MM.1S (cell line): Measurements from ENCODE around the gene SYTL3.

Source experiments
- CTCF ChIP-seq: fragments of 300-600 bp; sonication (generic); IDR thresholded peaks from 2 replicates; pipeline ENCODE4 v1.5.1; 2016; ENCODE audit warnings: antibody characterized with exemption, low read length, mixed read lengths
- EZH2 ChIP-seq: fragments of 300-600 bp; sonication (generic); optimal IDR thresholded peaks from 2 replicates; pipeline ENCODE3; 2017; ENCODE audit warnings: low read depth, mild to moderate bottlenecking, antibody characterized with exemption, low read length, mixed read lengths
- EZH2phosphoT487 ChIP-seq: fragments of 300-600 bp; sonication (generic); IDR thresholded peaks from 2 replicates; pipeline ENCODE4 v1.6.1; 2018; ENCODE audit warnings: antibody characterized with exemption, low read length

DNA sequence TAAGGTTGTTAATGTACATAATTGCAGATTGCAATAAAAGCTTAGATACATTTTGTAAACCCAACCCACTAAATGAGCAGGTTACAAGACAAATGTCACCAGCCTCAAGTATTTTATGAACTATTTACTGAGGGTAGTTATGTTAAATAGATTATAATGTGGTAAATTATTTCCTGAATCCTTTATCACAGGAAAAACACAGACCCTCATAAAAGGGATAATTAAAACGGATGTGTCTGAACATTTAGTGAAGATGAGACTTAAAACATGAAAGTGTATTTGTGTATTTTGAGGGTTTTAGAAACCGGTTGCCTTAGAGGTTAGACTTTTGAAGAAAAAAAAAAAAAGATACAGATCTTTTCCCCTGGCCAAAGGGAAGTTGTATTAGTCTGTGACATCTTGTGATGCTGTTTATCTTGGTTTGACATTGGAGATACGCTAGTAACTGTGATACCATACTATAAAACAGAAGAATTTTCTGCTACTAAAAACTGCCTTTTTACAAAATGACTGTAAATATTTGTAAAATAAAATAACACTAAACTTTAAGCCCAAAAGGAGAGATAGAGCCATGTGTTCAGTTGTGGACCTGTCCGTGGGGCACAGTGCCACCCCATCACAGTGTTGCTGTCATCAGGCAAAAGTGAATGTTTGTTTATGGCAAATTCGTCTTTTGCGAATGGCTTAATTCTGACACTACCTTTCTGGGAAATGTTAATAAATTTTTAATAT is 15.0 kb upstream of the SYTL3 start:
- TF ChIP-seq CTCF (no peak), EZH2 (no peak), EZH2phosphoT487 (no peak)
